ENCODE data around the gene SELENOW.
"Not testable (repeated sequence)": the region's sequence is repeated elsewhere in the genome, so short reads cannot be mapped to it uniquely, and the experiment has no call there.

The SELENOW gene

DNA sequence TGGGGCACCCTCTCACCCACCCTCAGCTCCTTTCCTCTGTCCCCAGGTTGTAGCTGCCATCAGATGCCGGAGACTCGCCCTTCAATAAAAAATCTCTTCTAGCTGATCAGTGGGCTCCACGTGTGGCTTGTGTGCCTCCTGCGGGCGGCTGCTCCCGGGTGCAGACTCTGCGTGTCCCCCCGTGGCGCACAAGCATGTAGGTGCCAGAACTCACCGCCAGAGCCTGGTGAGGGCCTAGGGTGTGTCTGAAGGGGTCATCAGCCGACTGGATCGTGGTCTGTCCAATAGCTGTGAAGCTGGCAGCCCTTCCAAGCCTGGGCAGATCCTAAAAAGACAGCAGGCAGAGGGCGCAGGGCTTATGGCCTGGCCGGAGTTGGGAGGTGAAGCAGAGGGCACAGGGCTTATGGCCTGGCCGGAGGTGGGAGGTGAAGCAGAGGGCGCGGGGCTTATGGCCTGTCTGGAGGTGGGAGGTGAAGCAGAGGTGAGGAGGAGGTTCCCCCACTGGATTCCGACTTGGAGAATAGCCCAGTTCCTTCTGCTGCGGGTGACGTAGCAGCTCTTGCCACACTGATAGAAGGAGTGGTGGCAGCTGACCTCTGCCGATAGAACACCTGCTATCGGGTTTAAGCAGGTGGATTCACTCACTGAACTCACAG is 21.4 kb upstream of the SELENOW start:
- DNase-seq (ENCODE audit: low read depth): no peak

DNA sequence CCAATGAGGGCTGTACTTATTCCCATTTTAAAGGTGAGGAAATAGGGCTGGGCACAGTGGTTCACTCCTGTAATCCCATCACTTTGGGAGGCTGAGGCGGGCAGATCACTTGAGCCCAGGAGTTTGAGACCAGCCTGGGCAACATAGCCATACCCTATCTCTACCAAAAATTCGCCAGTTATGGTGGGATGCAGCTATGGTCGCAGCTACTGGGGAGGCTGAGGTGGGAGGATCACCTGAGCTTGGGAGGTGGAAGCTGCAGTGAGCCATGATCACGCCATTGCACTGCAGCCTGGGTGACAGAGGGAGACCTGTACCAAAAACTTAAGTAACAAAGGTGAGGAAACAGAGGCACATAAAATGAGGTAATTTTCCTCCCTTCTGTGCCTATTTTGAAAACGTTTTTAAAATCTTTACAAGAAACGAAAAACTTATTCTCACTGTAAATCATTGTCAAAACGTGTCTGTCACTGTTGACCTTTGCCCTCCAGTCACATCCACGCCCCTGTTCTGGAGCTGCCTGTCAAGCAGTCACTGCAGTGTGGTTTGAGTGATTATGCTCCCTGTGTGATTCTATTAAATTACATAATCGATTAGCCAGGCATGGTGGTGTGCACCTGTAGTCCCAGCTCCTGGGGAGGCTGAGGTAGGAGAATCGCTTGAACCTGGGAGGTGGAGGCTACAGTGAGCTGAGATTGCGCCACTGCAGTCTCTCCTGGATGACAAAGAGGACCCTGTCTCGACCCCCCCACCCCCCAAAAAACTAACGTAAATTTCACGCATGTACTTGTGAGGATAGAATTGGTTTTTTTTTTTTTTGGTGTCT is 20.7 kb upstream of the SELENOW start:
- no peak for DNase-seq (ENCODE audit: low read depth)

DNA sequence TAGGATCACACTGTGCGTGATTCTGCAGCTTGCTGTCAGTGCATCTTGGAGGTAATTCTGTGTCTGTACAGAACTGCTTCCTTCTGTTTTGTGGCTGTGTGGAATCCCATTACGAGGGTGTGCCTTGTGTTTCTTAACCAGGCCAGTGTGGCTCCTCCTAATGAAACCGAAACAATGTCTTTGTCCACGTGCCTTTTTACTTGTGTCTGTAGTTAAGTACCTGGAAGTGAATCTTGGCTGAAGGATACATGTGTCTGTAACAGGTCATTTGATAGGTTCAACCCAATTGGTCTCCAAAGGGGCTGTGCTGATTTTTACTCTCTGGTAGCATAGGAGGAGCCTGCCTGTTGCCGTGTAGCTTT is 20.1 kb upstream of the SELENOW start:
- no peak for DNase-seq (ENCODE audit: low read depth)

DNA sequence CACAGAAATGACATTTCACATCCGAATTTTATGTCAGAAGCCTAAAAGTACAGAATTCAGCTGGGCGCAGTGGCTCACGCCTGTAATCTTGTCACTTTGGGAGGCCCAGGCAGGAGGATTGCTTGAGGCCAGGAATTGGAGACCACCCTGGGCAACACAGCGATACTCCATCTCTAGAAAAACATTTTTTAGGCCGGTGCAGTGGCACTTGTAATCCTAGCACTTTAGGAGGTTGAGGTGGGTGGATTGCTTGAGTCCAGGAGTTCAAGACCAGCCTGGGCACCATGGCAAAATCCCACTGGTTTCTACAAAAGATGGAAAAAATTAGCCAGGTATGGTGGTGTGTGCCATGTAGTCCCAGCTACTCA is 17.9 kb upstream of the SELENOW start:
- DNase-seq (ENCODE audit: low read depth): no peak

DNA sequence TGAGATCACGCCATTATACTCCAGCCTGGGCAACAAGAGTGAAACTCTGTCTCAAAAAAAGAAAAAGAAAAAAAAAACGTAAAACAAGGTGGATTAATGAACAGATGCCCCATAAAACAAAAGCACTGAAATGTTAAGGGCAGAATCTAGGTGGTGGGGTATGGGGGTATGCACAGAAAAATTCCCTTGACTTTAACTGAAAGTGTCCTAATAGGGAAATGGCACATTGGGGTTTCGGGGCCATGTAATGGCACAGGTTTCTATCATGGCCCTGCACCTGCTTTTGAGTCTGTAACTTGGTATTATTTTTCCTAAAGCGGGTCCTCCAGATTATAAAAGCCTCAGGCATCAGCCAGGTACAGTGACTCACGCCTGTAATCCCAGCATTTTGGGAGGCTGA is 16.9 kb upstream of the SELENOW start:
- DNase-seq (ENCODE audit: low read depth): no peak

DNA sequence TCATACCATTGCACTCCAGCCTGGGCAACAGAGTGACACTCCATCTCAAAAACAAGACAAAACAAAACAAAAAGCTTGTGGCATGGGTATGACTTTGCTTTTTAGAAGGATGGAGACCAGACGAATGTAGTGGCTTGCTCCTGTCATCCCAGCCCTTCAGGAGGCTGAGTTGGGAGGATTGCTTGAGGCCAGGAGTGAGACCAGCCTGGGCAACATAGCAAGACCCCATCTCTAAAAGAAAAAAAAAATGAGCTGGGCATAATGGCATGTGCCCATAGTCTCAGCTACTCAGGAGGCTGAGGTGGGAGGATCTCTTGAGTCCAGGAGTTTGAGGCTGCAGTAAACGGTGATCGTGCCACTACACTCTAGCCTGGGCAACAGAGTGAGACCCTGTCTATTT is 16.4 kb upstream of the SELENOW start:
- DNase-seq (ENCODE audit: low read depth): no peak

DNA sequence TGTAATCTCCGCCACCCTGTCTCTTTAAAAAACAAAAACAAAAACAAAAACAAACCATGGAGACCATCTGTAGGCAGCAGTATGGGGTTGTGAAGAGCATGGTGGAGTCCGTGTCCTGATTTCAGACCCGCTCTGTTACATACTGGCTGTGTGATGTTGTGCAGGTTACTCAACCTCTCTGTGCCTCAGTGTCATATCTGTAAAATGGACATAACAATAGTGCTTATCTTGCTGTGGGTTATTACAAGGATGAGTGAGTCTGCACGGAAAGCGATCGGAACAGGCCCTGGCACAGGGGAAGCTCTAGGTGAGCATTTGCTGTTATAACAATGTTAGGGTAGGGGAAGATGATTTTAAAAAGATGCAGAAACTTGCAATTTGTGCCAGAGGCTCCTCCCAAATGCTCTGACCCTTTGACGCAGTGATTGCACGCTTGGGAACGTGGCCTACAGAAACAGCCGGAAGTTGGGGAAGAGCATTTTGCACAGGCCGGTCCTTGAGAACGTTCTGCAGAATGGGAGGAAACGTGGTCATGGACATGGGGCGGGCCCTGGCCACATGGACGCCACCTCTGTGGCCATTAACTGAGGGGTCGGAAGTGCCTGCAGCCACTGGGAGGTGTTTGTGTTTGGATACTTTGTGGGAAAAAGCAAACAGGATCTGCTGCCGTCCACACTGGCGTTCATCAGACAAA is 15.7 kb upstream of the SELENOW start:
- no peak for DNase-seq (ENCODE audit: low read depth)

DNA sequence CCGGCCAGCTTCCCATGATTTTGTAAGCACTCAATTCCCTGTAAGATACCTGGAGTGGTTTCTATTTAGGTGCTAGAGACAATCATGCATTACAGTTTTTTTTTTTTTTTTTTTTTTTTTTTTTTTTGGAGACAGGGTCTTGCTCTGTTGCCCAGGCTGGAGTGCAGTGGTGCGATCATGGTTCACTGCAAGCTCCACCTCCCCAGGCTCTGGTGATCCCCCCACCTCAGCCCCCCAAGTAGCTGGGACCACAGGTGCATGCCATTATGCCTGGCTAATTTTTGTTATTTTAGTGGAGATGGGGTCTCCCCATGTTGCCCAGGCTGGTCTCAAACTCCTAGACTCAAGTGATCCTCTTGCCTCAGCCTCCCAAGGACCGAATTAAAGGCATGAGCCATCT is 13.8 kb upstream of the SELENOW start:
- not testable (repeated sequence) for DNase-seq (ENCODE audit: low read depth)

DNA sequence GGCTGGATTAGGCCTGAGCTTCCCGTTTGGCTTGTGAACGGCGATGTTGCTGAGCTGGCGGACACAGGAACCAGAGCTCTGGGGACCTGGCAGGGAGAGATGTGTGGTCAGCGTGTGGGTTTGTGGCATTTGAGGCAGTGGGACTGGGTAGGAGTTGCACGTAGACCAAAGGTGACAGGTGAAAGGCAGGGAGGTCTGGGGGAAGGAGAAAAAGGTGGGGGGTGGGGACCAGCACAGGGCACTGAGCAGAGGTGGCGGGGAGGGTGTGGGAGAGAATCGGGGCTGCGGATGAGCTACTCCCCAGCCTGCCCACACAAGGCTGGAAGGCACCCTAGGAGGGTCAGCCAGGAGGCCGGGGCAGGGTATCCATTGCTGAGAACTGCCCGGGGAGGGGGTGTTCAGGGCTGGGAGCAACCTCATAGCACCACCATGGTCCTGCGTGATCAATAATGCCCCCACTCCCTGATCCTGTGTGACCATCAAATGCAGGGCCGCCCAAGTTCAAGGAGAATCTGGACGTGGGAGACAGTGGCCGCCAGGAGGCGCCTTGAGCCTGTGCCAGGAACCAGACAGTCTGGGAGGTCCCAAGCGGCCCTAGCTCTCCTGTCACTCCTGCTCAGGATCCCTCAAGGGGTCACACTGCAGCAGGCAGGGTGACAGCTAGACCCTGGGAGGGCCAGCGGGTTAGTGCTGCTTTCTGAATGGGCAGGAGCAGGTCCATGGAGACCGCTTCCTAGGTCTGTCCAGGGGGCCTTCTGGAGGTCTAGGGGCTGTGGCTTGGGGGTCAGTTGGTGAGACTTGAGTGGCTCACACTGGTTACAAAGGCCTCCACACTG is 12.8 kb upstream of the SELENOW start:
- no peak for DNase-seq (ENCODE audit: low read depth)

DNA sequence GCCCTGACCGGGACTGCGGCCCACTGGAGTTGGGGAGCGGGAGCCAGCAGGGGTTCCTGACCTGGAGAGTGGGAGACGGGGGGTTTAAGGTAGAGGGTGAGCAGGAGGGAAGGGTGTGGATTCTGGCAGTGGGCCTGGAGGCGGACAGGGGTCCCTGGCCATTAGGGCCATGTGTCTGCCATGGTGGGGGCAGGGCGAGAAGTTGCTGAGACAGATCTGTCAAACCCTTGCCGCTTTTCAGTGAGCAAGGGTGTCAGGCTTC is 12.2 kb upstream of the SELENOW start:
- DNase-seq (ENCODE audit: low read depth): no peak

DNA sequence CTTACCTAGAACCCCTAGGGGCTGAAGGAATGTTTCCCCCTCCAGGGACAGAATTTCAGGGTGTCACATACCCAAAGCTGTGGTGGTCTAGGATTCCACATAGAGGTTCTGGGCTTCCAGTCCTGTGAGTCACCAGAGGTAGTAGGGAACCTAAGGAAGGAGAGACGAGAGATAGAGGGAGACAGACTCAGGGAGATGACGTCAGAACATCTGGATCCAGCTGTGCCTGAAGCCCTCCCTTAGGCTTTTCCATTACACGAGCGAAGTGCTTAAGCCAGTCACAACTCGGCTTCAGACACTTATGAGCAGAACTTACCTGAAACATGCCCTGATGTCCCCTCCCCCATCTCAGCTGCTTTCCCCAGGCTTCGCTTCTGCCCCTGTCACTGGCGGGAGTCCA is 11.8 kb upstream of the SELENOW start:
- no peak for DNase-seq (ENCODE audit: low read depth)

DNA sequence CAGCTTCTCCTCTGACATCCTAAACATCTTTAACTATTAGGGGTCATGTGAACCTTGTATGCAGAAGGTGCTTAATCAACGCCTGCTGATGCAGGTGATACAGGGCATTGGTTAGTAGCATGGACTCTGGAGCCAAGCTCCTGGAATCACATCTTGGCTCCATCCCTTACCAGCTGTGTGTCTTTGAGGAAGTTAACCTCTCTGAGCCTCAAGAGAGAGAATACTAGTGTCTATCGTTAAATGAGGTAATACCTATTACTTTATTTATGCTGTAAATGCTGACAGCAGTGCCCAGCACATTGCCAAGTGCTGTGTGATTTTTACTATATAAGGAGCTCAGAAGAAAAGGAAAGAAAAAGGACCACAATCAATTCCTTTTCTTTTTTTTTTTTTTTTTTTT is 11.2 kb upstream of the SELENOW start:
- DNase-seq (ENCODE audit: low read depth): no peak

DNA sequence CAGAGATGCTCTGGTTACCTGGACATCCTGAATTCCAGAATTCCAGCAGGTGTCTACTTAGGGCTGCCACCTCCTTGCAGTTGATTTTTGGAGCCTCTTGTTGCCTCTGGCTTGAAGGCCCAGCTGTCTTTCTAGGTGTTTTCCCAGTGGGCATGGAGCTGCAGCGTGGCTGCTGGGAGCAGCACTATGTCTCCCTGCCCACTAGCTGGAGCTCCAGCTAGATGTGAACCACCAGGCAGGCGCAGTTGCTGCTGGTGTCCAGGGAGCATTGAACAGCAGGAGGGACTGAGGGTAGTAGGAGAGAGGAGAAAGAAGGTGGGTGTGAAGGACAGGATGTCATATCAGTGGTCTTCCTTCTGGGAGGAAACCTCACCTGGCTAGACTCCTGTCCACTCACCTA is 9.9 kb upstream of the SELENOW start:
- DNase-seq (ENCODE audit: low read depth): no peak

DNA sequence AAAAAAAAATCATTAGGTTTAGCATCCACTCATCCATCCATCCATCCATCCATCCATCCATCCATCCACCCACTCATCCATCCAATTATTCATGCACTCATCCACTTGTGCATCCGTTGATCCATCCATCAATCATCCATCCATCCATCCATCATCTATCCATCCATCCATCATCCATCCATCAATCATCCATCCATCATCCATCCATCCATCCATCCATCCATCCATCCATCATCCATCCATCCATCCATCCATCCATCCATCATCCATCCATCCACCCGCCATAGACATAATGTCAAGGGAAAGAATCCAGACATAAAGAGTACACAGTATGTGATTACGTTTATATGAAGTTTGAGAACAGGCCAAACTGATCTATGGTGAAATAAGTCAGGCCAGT is 9.0 kb upstream of the SELENOW start:
- no peak for DNase-seq (ENCODE audit: low read depth)

DNA sequence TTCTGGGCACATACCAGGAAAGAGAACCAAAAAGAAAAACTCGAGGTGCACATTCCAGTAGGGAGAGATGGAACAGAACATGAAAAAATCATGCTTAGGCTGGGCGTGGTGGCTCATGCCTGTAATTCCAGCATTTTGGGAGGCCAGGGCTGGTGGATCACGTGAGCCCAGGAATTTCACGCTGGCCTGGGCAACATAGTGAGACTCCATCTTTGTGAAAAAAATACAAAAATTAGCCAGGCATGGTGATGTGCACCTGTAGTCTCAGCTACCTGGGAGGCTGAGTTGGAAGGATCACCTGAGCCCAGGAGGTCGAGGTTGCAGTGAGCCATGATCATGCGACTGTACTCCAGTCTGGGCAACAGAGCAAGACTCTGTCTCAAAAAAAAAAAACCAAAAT is 7.2 kb upstream of the SELENOW start:
- DNase-seq (ENCODE audit: low read depth): not testable (repeated sequence)

DNA sequence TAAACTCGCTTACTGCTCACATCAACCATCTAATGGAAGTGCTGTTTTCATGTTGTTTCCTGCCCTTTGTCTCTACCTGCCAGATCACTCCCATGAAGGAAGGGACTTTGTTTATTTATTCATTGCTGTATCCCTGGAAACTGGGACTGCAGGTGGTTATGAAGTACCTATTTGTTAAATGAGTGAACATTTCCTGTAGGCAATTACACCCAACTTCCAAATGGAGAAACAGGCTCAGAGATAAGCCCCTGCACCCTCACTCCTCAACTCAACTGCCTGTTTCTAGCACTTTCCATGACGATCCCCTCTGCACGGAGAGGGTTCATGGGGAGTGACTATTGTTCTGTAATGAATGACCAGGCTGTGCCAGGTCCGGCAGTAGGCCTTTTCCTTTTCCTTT is 1.9 kb upstream of the SELENOW start:
- no peak for DNase-seq (ENCODE audit: low read depth)

DNA sequence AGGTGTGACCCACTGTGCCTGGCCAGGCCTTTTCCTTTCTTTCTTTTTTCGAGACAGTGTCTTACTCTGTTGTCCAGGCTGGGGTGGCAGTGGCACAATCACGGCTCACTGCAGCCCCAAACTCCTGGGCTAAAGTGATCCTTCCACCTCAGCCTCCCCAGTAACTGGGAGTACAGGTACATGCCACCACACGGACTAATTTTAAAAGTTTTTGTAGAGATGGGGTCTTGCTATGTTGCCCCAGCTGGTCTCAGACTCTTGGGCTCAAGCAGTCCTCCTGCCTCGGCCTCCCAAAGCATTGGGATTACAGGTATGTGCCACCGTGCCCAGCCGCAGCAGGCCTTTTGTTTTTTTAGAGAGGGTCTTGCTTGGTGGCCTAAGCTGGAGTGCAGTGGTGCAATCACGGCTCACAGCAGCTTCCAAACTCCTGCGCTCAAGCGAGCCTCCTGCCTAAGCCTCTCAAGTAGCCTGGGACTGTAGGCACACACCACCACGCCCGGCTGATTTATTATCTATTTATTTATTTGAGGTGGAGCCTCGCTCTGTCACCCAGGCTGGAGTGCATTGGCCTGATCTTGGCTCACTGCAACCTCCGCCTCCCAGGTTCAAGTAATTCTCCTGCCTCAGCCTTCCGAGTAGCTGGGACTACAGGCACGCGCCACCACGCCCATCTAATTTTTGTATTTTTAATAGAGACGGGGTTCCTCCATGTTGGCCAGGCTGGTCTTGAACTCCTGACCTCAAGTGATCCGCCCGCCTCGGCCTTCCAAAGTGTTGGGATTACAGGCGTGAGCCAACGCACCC is 1.1 kb upstream of the SELENOW start:
- not testable (repeated sequence) for DNase-seq (ENCODE audit: low read depth)

DNA sequence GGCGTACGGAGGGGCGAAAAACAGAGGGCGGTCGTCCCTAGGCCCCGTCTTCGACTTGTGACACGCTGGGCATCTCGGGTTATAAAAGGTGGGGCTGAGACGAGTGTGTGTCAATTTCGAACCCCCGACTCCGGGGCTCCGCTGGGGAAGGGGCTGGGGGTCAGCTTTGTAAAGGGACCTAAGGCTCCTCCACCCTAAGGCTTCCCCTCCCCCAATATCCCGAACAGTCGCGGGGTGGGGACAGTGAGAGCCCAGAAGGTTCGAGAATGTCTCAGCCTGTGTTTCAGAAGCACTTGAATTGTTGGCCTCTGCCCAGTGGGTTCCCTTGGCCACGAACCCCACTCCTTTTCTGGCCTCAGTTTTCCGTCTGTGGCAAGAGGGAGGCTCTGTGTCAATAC is 450 bp downstream of the SELENOW start:
- no peak for DNase-seq (ENCODE audit: low read depth)

DNA sequence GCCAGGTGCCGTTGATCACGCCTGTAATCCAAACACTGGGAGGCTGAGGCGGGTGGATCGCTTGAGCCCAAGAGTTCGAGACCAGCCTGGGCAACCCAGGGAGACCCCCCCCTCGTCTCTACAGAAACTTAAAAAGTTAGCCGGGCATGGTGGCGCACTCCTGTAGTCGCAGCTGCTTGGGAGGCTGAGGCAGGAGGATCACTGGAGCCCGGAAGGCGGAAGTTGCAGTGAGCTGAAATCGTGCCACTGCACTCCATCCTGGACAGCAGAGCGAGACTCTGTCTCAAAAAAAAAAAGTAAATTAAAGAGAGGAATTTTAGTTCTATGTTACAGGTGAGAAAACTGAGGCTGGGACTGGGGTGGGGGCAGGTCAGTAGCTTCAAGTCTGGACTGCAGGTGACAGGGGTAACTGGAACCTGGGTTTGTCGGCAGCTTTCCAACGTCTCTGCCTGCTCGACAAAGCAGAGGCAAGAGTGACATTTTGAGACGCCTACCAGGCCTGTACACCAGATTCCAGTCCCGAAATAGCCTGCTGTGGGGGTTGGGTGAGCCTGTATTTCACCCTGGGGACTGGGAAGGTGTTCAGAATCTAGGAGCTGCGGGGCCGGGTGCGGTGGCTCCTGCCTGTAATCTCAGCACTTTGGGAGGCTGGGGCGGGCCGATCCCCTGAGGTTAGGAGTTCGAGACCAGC is 1.2 kb downstream of the SELENOW start:
- no peak for DNase-seq (ENCODE audit: low read depth)

DNA sequence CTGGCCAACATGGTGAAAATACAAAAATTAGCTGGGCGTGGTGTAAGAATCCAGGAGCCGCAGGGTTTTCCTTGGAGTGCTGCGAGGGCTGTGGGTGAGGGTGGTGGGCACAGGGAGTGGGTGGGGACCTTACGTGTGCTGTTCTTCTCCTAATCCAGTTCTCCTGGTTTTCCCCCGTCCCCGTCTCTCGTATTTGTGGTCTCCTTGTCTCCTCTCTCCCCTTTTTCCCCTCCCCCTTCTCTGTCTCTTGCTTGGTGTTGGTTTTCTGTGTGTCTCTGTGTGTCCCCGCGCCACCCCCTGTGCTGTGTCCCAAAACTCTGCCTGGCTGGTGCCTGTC is 1.7 kb downstream of the SELENOW start:
- DNase-seq (ENCODE audit: low read depth): no peak

DNA sequence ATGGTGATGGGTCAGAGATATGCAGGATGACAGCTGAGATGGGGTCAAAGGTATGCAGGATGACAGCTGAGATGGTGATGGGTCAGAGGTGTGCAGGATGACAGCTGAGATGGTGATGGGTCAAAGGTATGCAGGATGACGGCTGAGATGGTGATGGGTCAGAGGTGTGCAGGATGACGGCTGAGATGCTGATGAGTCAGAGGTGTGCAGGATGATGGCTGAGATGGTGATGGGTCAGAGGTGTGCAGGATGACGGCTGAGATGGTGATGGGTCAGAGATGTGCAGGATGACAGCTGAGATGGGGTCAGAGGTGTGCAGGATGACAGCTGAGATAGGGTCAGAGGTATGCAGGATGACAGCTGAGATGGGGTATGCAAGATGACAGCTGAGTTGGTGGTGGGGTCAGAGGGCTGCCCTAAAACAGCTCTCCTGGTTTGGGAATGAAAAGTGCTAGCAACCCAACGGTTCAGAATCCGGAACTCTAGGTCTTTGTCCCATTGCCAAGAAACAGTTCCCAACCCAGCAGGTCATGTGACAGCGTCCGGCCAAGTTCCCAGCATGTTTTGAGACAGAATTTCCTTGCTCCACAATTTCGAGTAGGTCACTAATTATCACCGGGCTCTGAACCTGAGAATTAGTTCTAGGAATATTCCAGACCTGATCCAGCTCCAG is 3.2 kb downstream of the SELENOW start:
- no peak for DNase-seq (ENCODE audit: low read depth)

Measured in stimulated activated CD8-positive, alpha-beta memory T cell treated with anti-CD3 and anti-CD28 coated beads, Interleukin-12 subunit alpha, Interleukin-12 subunit beta, amount 100 ng/mL, for 4 hours (primary cell).